ENCODE results near the gene POLL. TPM values are rescaled to one million over a fixed set of nuclear protein-coding genes. Genes with fewer than 3 reads are reported as not detected.

The POLL gene
- total and polyA plus RNA-seq, 10 of the 15 experiments (the other 5 are each of a cell fraction or from before 2014, with no cell fraction given), result 1.5 to 25.4 (median 13.8) TPM

DNA sequence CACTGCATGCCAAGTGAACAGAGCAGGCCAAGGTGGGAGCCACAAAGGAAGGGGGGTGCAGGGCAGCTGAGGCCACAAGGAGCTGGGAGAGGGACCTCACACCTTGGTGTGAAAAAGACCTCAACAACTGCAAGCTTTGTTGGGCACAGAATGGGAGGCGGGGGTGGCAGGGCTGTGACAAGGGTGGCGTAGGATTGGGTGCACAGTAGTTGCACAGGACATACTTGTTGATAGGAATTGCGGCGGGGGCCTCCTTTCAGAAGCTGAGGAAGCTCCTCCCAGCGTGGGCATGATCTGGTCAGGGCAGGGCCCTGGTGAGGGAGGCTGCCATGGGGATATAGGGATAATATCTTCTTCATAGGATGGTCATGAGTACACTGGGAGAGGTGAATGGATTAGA, 25.8 kb downstream of the POLL start (continued):
- TF ChIP-seq SUZ12 (IDR thresholded peaks at IDR 0.05; ENCODE audit: unreplicated experiment) (no peak), MXI1 (IDR thresholded peaks at IDR 0.05; ENCODE audit: low read depth, low read length) (no peak), PAX5 (IDR thresholded peaks at IDR 0.05; ENCODE audit: borderline replicate concordance, low read depth, low read length) (no peak), CBFB (IDR thresholded peaks at IDR 0.05; ENCODE audit: low read depth) (no peak), EP300 (IDR thresholded peaks at IDR 0.05; ENCODE audit: borderline replicate concordance in 1 of 2, control insufficient read depth in 1 of 2, low read depth in 2 of 2, low read length in 2 of 2) (no peak), RAD21 (IDR thresholded peaks at IDR 0.05; ENCODE audit: insufficient read depth, low read depth, low read length) (no peak), CHD4 (IDR thresholded peaks at IDR 0.05) (no peak), HCFC1 (IDR thresholded peaks at IDR 0.05; ENCODE audit: low read length) (no peak), ZNF24 (IDR thresholded peaks at IDR 0.05) (no peak), JUND (IDR thresholded peaks at IDR 0.05; ENCODE audit: low read depth, low read length) (no peak), BHLHE40 (IDR thresholded peaks at IDR 0.05; ENCODE audit: borderline replicate concordance in 1 of 2, low read depth in 2 of 2, low read length in 1 of 2) (no peak), EGR1 (IDR thresholded peaks at IDR 0.05; ENCODE audit: borderline replicate concordance in 1 of 2, low read depth in 2 of 2, low read length in 2 of 2) (no peak)
- TF ChIP-seq, protein P1, sequence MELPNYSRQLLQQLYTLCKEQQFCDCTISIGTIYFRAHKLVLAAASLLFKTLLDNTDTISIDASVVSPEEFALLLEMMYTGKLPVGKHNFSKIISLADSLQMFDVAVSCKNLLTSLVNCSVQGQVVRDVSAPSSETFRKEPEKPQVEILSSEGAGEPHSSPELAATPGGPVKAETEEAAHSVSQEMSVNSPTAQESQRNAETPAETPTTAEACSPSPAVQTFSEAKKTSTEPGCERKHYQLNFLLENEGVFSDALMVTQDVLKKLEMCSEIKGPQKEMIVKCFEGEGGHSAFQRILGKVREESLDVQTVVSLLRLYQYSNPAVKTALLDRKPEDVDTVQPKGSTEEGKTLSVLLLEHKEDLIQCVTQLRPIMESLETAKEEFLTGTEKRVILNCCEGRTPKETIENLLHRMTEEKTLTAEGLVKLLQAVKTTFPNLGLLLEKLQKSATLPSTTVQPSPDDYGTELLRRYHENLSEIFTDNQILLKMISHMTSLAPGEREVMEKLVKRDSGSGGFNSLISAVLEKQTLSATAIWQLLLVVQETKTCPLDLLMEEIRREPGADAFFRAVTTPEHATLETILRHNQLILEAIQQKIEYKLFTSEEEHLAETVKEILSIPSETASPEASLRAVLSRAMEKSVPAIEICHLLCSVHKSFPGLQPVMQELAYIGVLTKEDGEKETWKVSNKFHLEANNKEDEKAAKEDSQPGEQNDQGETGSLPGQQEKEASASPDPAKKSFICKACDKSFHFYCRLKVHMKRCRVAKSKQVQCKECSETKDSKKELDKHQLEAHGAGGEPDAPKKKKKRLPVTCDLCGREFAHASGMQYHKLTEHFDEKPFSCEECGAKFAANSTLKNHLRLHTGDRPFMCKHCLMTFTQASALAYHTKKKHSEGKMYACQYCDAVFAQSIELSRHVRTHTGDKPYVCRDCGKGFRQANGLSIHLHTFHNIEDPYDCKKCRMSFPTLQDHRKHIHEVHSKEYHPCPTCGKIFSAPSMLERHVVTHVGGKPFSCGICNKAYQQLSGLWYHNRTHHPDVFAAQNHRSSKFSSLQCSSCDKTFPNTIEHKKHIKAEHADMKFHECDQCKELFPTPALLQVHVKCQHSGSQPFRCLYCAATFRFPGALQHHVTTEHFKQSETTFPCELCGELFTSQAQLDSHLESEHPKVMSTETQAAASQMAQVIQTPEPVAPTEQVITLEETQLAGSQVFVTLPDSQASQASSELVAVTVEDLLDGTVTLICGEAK (IDR thresholded peaks at IDR 0.05; ENCODE audit: borderline replicate concordance), result no peak

All from GM12878 (cell line).